Retinal pigment epithelial cell (primary cell): ENCODE data around the gene ZNF592.

Experiments used
- DNase-seq: peaks from one replicate; pipeline ENCODE4 v3.0.0-alpha.2; 2010; ENCODE audit warnings: low read depth
- H3K4me3 ChIP-seq: 2 replicates; pipeline ENCODE4 v1.5.1; 2011; ENCODE audit warnings: mild to moderate bottlenecking, low read length, control low read depth, moderate library complexity
- TF ChIP-seq, protein P1 (sequence below): conservative IDR thresholded peaks from 2 replicates; pipeline ENCODE4 v1.5.1; 2011; ENCODE audit warnings: low read depth, low read length, control low read depth, inconsistent platforms

Gene ZNF592

DNA sequence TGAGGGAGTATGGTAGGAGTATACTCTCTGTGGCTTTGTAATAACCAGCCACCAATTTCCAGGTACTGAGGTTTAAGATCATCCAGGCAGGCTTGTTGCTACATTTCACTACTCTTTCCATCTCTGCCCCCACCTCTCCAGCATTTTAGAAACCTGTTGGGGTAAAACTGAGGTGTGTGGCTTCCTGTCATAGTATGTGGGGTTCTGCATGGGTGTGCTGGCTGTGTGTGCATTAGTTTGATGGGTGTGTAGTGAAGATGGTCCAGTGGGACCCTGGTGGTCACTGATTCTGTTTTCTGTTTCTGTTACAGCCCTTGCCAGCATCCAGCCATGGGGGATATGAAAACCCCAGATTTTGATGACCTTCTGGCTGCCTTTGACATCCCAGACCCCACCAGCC, 34.0 kb downstream of the ZNF592 start:
- no peak overlapping the region for H3K4me3 ChIP-seq
- TF ChIP-seq, protein P1, sequence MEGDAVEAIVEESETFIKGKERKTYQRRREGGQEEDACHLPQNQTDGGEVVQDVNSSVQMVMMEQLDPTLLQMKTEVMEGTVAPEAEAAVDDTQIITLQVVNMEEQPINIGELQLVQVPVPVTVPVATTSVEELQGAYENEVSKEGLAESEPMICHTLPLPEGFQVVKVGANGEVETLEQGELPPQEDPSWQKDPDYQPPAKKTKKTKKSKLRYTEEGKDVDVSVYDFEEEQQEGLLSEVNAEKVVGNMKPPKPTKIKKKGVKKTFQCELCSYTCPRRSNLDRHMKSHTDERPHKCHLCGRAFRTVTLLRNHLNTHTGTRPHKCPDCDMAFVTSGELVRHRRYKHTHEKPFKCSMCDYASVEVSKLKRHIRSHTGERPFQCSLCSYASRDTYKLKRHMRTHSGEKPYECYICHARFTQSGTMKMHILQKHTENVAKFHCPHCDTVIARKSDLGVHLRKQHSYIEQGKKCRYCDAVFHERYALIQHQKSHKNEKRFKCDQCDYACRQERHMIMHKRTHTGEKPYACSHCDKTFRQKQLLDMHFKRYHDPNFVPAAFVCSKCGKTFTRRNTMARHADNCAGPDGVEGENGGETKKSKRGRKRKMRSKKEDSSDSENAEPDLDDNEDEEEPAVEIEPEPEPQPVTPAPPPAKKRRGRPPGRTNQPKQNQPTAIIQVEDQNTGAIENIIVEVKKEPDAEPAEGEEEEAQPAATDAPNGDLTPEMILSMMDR: no peak
- no peak for DNase-seq

DNA sequence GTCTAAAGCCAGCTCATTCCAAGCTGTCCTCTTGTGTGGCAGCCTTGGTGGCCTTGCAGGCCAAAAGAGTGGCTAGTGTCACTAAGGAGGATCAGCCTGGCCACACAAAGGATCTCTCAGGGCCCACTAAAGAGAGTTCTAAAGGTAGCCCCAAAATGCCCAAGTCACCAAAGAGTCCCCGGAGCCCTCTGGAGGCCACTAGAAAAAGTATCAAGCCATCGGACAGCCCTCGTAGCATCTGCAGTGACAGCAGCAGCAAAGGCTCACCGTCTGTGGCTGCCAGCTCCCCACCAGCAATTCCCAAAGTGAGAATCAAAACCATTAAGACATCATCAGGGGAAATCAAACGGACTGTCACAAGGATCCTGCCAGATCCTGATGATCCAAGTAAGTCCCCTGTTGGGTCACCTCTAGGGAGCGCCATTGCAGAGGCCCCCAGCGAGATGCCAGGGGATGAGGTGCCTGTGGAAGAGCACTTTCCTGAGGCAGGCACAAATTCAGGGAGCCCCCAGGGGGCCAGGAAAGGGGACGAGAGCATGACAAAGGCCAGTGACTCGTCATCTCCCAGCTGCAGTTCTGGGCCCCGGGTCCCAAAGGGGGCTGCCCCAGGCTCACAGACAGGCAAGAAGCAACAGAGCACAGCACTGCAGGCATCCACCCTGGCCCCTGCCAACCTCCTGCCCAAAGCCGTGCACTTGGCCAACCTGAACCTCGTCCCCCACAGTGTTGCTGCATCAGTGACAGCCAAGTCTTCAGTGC, 35.3 kb downstream of the ZNF592 start:
- DNase-seq: no peak
- TF ChIP-seq, protein P1: peak; percentile 7
- H3K4me3 ChIP-seq: no peak overlapping the region

DNA sequence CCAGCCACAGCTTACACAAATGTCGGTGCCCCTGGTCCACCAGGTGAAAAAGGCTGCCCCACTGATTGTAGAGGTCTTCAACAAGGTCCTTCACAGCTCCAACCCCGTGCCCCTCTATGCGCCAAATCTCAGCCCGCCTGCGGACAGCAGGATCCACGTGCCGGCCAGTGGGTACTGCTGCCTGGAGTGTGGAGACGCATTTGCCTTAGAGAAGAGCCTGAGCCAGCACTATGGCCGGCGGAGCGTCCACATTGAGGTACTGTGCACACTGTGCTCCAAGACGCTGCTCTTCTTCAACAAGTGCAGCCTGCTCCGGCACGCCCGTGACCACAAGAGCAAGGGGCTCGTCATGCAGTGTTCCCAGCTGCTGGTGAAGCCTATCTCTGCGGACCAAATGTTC, 35.9 kb downstream of the ZNF592 start:
- no peak for DNase-seq
- TF ChIP-seq, protein P1: no peak
- H3K4me3 ChIP-seq: no peak overlapping the region

GRCh38 chr15:84785053-84785452, 36.7 kb downstream of the ZNF592 start:
- DNase-seq: no peak
- TF ChIP-seq, protein P1: no peak
- no peak overlapping the region for H3K4me3 ChIP-seq

DNA sequence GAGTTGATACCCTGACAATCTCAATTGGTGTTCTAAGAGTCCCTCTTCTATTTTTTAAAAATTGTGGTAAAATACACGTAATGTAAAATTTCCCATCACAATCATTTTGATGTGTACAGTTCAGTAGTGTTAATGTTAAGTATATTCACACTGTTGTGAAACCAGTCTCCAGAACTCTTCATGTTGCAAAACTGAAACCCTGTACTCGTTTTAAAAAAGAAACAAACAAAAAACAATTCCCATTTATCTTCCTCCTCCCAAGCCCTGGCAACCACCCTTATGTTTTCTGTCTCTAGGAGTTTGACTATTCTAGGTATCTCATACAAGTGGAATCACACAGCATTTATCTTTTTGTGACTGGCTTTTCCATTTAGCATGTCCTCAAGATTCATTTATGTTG, 40.1 kb downstream of the ZNF592 start:
- TF ChIP-seq, protein P1: no peak
- H3K4me3 ChIP-seq: no peak overlapping the region
- no peak for DNase-seq

GRCh38 chr15:84789762-84790161, 41.4 kb downstream of the ZNF592 start:
- no peak for DNase-seq
- no peak overlapping the region for H3K4me3 ChIP-seq
- TF ChIP-seq, protein P1: no peak

- TF ChIP-seq, protein P1: no peak
- no peak overlapping the region for H3K4me3 ChIP-seq
- DNase-seq: no peak
Observed at GRCh38 chr15:84790676-84791075, 42.3 kb downstream of the ZNF592 start.
